Smooth muscle cell of the pulmonary artery (primary cell): ENCODE measurements around the gene PDE2A. TPM values are rescaled to one million over a fixed set of nuclear protein-coding genes. Genes with fewer than 3 reads are reported as not detected.

Source experiments
- total RNA-seq: library from RNA; depleted of rRNA; stranded (reverse); fragments of >200 nt; gene quantifications from 2 replicates; pipeline ENCODE4 v1.2.3, GENCODE V29; 2014

The PDE2A gene
- total RNA-seq, result 0.56 and 5.2 TPM in 2 replicates

GRCh38 chr11:72673943-72674828, at the start of gene PDE2A:
TSS of gene PDE2A (minus strand) at chr11:72674422. CDS start at chr11:72674207, 215 bp downstream.

Other genes with a start within 250 kb of the PDE2A start
- 33.4 and 47.7 TPM in 2 replicates for gene CLPB, start 239.9 kb downstream of the PDE2A start, total RNA-seq
- 138 and 160 TPM in 2 replicates for gene ARAP1, start 78.0 kb upstream of the PDE2A start, total RNA-seq
- gene STARD10, start 119.6 kb upstream of the PDE2A start, total RNA-seq, result 21.9 and 27.2 TPM in 2 replicates
- gene ATG16L2, start 140.0 kb upstream of the PDE2A start, total RNA-seq, result 8.6 and 10.9 TPM in 2 replicates